HG02610 (cell line): Measurements from ENCODE around the gene IL11RA.
"Not testable (repeated sequence)": the region's sequence is repeated elsewhere in the genome, so short reads cannot be mapped to it uniquely, and the experiment has no call there.

Experiments used
- ATAC-seq: cut with Tn5 transposase; IDR thresholded peaks from one replicate; pipeline ENCODE4 v1.9.1; 2021; ENCODE audit warnings: mild to moderate bottlenecking, moderate library complexity; ENCODE audit not compliant: unreplicated experiment

The IL11RA gene

GRCh38 chr9:34628656-34629490 is 23.1 kb upstream of the IL11RA start, which contains the start of gene ARID3C:
Gene ARID3C, minus strand, starts transcription at chr9:34629066. Its CDS starts 1,052 bp downstream, at chr9:34628014.
- no peak for ATAC-seq

GRCh38 chr9:34629491-34629808 is 22.5 kb upstream of the IL11RA start:
- no peak for ATAC-seq

GRCh38 chr9:34630402-34631154 is 21.4 kb upstream of the IL11RA start:
- ATAC-seq = no peak

- ATAC-seq = no peak
Observed at GRCh38 chr9:34633166-34633565, 18.8 kb upstream of the IL11RA start.

DNA sequence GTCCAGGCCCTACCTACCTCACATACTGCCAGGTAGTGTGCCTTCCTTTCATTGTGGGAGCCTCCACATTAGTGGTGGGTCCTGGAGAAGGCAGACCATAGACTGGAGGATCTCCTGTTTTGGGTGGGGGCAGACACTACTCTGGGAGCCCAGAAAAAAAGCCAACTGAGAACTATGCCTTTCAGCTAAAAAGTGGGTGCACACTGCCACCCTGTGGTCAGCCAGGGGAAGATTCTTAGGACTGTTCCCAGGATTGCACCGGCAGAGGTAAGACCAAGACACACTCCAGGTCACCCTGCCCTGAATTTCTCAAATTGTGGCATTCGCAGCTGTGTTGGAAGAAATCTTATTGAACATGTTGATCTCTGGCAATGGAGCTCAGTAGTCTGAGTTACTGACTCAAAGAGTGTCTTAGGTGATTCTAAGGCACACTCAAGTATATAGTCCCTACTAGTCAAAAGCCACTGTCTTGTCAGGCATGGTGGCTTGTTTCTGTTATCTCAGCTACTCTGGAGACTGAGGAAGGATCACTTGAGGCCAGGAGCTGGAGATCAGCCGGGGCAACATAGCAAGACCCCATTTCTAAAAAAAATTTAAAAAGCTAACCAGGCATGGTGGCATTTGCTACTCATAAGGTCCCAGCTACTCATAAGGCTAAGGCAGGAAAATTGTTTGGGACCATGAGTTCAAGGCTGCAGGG is 18.0 kb upstream of the IL11RA start:
- ATAC-seq = no peak

- no peak for ATAC-seq
Observed at GRCh38 chr9:34634551-34635248, 17.3 kb upstream of the IL11RA start.

DNA sequence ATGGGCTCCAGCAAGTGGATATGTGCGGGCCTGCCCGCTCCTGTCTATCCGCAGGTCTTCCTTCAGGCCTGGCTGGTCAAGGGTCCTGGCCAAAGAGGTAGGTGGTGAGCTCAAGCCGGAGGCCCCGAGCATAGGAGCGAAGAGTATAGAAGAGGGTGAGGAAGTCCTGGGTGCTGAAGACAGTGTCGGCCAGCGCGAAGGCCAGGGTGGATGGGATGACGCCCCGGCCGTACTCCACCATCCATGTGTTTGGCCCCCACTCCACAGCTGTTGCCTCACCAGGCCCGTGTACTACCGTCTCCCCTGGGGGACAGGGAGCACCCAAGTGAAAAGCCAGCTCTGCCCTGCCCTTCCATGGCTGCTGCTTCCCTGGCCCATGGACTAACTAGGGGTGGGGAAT is 16.4 kb upstream of the IL11RA start:
- ATAC-seq = no peak

DNA sequence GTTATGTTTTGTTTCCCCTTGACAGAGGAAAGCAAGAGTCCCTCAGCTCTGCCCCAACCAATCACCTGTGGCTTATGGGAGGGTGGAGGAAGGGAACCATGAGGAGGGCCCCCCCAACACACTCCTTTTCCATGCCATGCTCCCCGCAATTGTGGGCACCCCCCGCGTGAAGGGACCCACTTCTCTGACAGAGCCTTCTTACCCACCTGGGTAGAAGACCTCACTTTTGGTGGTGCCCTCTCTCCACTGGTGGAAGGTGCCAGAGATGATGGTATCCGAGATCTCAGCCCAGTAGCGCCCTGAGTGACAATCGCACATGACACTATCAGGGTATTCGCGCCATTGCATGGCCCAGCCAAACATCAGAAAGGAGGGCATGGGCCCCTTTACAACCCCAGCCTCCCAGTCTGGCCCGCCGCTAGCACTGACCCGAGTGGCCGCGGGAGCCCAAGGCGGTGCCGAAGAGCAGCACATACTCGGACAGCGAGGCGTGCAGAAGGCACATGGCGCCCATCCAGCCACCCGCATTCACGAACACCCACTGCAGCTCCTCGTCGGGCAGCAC is 15.1 kb upstream of the IL11RA start:
- ATAC-seq = no peak

DNA sequence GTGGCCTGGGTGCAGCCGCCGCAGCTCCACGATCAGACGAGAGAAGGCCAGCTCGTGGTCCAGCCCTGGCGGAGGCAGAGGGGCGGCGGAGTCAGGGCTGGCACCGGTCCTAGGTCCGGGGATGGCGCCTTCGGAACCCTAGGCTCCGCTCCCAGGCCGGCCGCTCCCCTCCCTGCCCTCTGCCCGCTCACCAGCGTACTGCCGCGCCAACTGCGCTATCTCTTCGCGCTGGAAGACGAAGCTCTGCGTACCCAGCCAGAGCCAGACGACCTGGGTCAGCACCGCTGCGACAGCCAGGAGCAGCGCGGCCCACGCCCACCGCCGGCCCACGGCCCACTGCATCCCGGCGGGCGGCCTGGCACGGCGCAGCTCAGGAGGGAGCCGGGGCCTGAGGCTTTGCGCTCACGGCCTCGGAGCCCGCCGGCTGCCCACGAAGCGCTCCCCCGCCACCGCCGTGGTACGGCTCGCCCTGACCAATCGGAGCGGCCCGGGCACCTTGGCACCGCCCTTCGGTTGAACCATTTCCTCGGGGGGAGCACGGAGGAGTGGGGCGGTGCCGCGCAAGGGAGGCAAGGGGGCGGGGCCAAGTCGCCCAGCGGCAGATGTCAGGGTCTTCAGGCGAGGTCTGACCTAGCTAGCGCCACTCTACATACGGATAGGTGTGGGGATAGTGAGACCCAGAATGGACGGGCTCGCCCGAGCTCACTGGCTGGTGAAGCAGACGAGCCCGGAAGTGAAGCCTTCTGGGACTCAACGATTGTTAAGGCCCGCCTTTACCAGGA is 14.4 kb upstream of the IL11RA start, which contains the start of gene SIGMAR1:
Gene SIGMAR1, minus strand, starts transcription at position 432 of the 782 bp plus-strand sequence. Its CDS starts 90 bp downstream, at position 342.
- peak; percentile 86 for ATAC-seq

- ATAC-seq = no peak
Observed at GRCh38 chr9:34638138-34638445, 13.9 kb upstream of the IL11RA start.

DNA sequence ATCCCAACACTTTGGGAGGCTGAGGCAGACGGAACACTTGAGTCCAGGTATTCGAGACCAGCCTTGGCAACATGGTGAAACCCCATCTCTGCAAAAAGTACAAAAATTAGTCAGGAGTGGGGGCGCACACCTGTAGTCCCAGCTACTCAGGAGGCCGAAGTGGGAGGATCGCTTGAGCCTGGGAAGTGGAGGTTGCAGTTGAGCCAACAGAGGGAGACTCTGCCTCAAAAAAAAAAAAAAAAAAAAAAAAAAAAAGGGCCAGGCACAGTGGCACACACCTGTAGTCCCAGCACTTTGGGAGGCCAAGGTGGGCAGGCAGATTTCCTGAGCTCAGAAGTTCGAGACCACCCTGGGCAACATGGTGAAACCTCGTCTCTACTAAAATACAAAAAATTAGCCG is 12.7 kb upstream of the IL11RA start:
- ATAC-seq = not testable (repeated sequence)

DNA sequence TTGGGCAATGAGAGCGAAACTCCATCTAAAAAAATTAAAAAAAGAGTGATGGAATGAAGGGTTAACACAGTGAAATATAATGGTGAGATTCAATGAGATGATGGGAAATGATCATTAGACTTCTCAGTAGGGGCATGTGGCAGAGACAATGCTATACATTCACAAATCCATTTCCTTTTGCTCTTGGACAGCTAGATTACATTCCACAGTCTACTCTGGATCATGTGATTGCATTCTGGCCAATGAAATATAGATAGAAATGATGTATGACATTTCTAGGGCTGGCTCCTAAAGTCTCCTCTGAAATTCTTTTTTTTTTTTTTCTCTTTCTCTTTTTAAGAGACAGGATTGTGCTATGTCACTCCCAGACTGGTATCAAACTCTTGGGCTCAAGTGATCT is 9.3 kb upstream of the IL11RA start:
- ATAC-seq = no peak

- no peak for ATAC-seq
Observed at GRCh38 chr9:34644766-34645314, 7.1 kb upstream of the IL11RA start.

- peak; percentile 93 for ATAC-seq
Observed at GRCh38 chr9:34646211-34647083, 5.5 kb upstream of the IL11RA start, which contains the start of gene GALT. Gene GALT, plus strand, starts transcription at chr9:34646675. Its CDS starts 30 bp downstream, at chr9:34646705.

DNA sequence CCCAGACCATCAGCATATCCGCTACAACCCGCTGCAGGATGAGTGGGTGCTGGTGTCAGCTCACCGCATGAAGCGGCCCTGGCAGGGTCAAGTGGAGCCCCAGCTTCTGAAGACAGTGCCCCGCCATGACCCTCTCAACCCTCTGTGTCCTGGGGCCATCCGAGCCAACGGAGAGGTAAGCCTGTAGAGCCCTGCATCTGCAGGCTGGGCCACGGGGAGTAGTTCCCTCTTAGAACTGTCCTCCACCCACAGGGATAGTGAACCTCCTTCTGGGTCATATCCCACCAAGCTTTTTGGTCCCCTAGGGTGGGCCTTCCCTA is 4.9 kb upstream of the IL11RA start:
- no peak for ATAC-seq

- no peak for ATAC-seq
Observed at GRCh38 chr9:34647651-34648050, 4.3 kb upstream of the IL11RA start.

- ATAC-seq = no peak
Observed at GRCh38 chr9:34648673-34649072, 3.3 kb upstream of the IL11RA start.

DNA sequence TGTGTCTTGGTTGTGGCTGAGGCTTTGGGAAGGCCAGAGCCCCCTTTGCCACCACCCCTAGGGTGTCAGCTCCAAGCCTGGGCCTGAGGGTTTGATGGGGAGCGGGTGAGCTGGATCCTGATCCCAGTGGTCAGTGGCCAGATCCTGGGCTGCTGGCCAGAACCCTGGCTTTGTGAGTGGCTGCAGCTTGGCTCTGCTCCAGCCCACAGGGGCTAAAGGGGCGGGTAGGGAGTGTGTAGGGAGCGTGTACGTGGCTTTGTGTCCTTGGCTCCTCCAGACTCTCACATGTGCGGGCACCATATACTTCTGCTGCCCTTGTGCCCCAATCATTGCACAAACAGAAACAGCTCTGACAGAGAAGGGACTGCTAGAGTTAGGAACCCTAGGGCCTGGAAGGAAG is 1.2 kb upstream of the IL11RA start:
- ATAC-seq = no peak

- no peak for ATAC-seq
Observed at GRCh38 chr9:34651321-34651720, 664 bp upstream of the IL11RA start.
